Activated T-cell treated with anti-CD3 and anti-CD28 coated beads, Interleukin-2, amount 50 U/mL, for 72 hours (primary cell): ENCODE results near the gene GLRB. TPM values are rescaled to one million over a fixed set of nuclear protein-coding genes. Genes with fewer than 3 reads are reported as not detected.
"Not testable (repeated sequence)": the region's sequence is repeated elsewhere in the genome, so short reads cannot be mapped to it uniquely, and the experiment has no call there.

Experiments used
- ATAC-seq, 2 donors: fragments of 150-1000 bp; cut with Tn5 transposase; replicated peaks in 1 of 2; 2 replicates each; pipeline ENCODE4 v1.10.0; 2021; ENCODE audit warnings: moderate library complexity in 2 of 2, mild to moderate bottlenecking in 1 of 2
- DNase-seq, 2 donors: peaks; one replicate each; pipeline ENCODE4 v3.0.0; 2021 to 2022; ENCODE audit warnings: mixed read lengths in 1 of 2
- H3K27ac Mint-ChIP-seq: one replicate; pipeline ENCODE4 v1.8.0; 2022; ENCODE audit warnings: mild to moderate bottlenecking, moderate library complexity, mixed read lengths
- H3K27me3 Mint-ChIP-seq: one replicate; pipeline ENCODE4 v1.8.0; 2022; ENCODE audit warnings: low read depth, mixed read lengths
- H3K36me3 Mint-ChIP-seq, 2 donors: one replicate each; pipeline ENCODE4 v1.8.0; 2022; ENCODE audit warnings: mixed read lengths in 2 of 2, mild to moderate bottlenecking in 1 of 2; ENCODE audit not compliant: insufficient read depth in 2 of 2
- H3K4me1 Mint-ChIP-seq: one replicate; pipeline ENCODE4 v1.8.0; 2022; ENCODE audit warnings: low read depth, mixed read lengths
- H3K4me3 Mint-ChIP-seq, 2 donors: one replicate each; pipeline ENCODE4 v1.8.0; 2022; ENCODE audit warnings: mild to moderate bottlenecking in 2 of 2, mixed read lengths in 2 of 2, moderate library complexity in 2 of 2
- H3K9me3 Mint-ChIP-seq, 2 donors: one replicate each; pipeline ENCODE4 v1.8.0; 2022; ENCODE audit warnings: mixed read lengths in 2 of 2
- total RNA-seq, 2 donors: library from RNA; stranded (reverse); gene quantifications; one replicate each; pipeline ENCODE4 v1.2.3, GENCODE V29; 2022

The GLRB gene
- total RNA-seq = not detected

- H3K4me1 Mint-ChIP-seq = peaks cover 4% of the 10 kb centered on the region
- DNase-seq (no peak), ATAC-seq (no peak)
- peaks cover 17% of the 10 kb centered on the region for H3K27me3 Mint-ChIP-seq
- H3K36me3 Mint-ChIP-seq = no peaks in the 10 kb centered on the region
- no peak within 1 kb of the TSS for H3K27ac Mint-ChIP-seq
- H3K9me3 Mint-ChIP-seq = peaks cover 3 to 4% of the 10 kb centered on the region in 2 donors
- peak within 1 kb of the TSS in 1 of 2 donors; percentile 50 for H3K4me3 Mint-ChIP-seq
Measured at GRCh38 chr4:157075811-157076577, at the start of gene GLRB. Gene GLRB (plus strand): TSS chr4:157076150. CDS start chr4:157078025, 1,875 bp downstream.

DNA sequence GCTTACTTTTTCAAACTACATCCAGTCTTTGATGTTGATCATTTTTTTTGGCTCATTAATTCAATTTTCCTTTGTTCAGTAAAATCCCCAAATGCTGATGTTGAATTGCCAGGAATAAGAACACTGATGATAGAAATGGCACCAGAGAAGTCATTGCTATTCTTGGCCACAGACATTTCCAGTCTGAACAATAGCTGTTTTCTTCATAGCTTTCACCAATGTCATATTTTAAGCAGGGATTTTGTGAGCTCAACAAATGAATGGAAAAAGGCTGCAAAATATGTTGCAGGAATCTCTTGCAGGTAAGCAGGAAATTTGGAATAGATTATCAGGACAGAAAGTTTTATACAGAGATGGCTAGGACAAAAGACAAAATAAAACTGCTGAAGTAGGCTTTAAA is 40.5 kb upstream of the GLRB start:
- H3K4me3 Mint-ChIP-seq = no peak overlapping the region
- no peaks in the 10 kb centered on the region for H3K36me3 Mint-ChIP-seq
- DNase-seq (no peak), ATAC-seq (no peak)
- no peaks in the 10 kb centered on the region for H3K27me3 Mint-ChIP-seq
- H3K4me1 Mint-ChIP-seq = no peaks in the 10 kb centered on the region
- no peak overlapping the region for H3K27ac Mint-ChIP-seq
- H3K9me3 Mint-ChIP-seq = peaks cover 1 to 5% of the 10 kb centered on the region in 2 donors

DNA sequence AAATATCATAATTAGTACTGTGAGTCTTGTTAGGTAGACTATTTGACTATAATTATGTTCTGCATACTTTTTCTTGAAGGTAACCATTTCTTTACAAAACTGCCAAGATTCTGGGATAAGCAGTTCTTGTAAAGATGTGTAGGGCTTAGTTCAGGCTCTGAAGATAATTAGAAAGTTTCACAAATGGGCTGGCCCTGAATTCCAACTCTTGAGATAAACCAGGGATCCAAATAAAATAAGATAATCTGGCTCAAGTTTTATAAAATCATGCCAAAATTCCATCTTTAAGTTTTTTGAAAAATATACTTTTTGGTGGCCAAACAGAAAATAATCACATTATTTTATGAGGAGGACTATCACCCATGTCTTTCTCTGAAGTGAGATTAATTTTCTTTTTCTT is 35.5 kb upstream of the GLRB start:
- no peaks in the 10 kb centered on the region for H3K4me1 Mint-ChIP-seq
- ATAC-seq (no peak), DNase-seq (no peak)
- H3K9me3 Mint-ChIP-seq = no peaks in the 10 kb centered on the region
- H3K27ac Mint-ChIP-seq = no peak overlapping the region
- no peak overlapping the region for H3K4me3 Mint-ChIP-seq
- no peaks in the 10 kb centered on the region for H3K27me3 Mint-ChIP-seq
- no peaks in the 10 kb centered on the region for H3K36me3 Mint-ChIP-seq

DNA sequence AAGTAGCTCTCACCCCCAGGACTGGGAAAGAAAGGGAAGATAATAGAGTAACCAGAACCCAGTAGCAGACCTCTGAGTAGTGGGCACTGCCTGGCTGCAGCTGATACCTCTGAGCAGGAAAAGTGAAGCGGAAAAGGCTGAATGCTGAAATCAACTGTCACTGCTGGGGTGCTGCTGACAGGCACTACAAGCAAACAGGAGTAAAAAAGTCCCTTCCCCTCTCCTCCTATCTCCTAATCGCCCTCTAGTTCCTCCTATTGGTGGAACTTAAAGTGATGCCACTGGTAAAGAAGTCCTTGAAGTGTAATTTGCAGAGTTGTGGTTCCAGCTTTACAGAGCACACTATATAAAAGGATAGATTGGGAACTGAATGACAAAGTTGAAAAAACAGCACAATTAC is 32.8 kb upstream of the GLRB start:
- H3K4me1 Mint-ChIP-seq = no peaks in the 10 kb centered on the region
- no peak overlapping the region for H3K4me3 Mint-ChIP-seq
- no peaks in the 10 kb centered on the region for H3K27me3 Mint-ChIP-seq
- DNase-seq = no peak
- ATAC-seq = no peak
- H3K36me3 Mint-ChIP-seq = no peaks in the 10 kb centered on the region
- H3K9me3 Mint-ChIP-seq = peaks cover 0 to 2% of the 10 kb centered on the region in 2 donors
- no peak overlapping the region for H3K27ac Mint-ChIP-seq

GRCh38 chr4:157045507-157046127 is 30.3 kb upstream of the GLRB start:
- H3K27me3 Mint-ChIP-seq = no peaks in the 10 kb centered on the region
- no peak overlapping the region for H3K27ac Mint-ChIP-seq
- no peaks in the 10 kb centered on the region for H3K36me3 Mint-ChIP-seq
- DNase-seq (no peak), ATAC-seq (no peak)
- H3K4me1 Mint-ChIP-seq = no peaks in the 10 kb centered on the region
- peaks cover 0 to 2% of the 10 kb centered on the region in 2 donors for H3K9me3 Mint-ChIP-seq
- no peak overlapping the region for H3K4me3 Mint-ChIP-seq

- H3K36me3 Mint-ChIP-seq = no peaks in the 10 kb centered on the region
- H3K4me1 Mint-ChIP-seq = no peaks in the 10 kb centered on the region
- no peaks in the 10 kb centered on the region for H3K27me3 Mint-ChIP-seq
- no peak overlapping the region for H3K4me3 Mint-ChIP-seq
- H3K27ac Mint-ChIP-seq = no peak overlapping the region
- H3K9me3 Mint-ChIP-seq = peaks cover 0 to 2% of the 10 kb centered on the region in 2 donors
- ATAC-seq (no peak), DNase-seq (no peak)
Measured at GRCh38 chr4:157048248-157048647, 27.7 kb upstream of the GLRB start.

DNA sequence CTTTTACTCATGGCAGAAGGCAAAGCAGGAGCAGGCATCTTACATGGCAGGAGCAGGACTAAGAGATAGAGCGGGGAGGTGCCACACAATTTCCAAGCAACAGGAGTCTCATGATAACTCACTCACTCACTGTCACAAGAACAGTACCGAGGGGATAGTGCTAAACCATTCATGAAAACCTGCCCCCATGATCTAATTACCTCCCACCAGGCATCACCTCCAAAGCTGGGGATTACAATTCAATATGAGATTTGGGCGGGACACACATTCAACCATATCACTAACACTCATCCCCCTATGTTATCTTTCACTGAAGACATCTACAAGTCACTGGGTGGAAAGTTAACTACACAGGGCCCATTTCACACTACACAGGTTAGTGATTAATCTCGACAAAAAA is 25.4 kb upstream of the GLRB start:
- H3K27ac Mint-ChIP-seq = no peak overlapping the region
- H3K9me3 Mint-ChIP-seq = peaks cover 0 to 2% of the 10 kb centered on the region in 2 donors
- H3K4me1 Mint-ChIP-seq = no peaks in the 10 kb centered on the region
- DNase-seq (no peak), ATAC-seq (no peak)
- no peaks in the 10 kb centered on the region for H3K27me3 Mint-ChIP-seq
- H3K36me3 Mint-ChIP-seq = no peaks in the 10 kb centered on the region
- no peak overlapping the region for H3K4me3 Mint-ChIP-seq

GRCh38 chr4:157052429-157053040 is 23.4 kb upstream of the GLRB start:
- H3K4me3 Mint-ChIP-seq = no peak overlapping the region
- ATAC-seq (no peak), DNase-seq (no peak)
- H3K27me3 Mint-ChIP-seq = no peaks in the 10 kb centered on the region
- no peak overlapping the region for H3K27ac Mint-ChIP-seq
- no peaks in the 10 kb centered on the region for H3K4me1 Mint-ChIP-seq
- H3K36me3 Mint-ChIP-seq = no peaks in the 10 kb centered on the region
- H3K9me3 Mint-ChIP-seq = no peaks in the 10 kb centered on the region

DNA sequence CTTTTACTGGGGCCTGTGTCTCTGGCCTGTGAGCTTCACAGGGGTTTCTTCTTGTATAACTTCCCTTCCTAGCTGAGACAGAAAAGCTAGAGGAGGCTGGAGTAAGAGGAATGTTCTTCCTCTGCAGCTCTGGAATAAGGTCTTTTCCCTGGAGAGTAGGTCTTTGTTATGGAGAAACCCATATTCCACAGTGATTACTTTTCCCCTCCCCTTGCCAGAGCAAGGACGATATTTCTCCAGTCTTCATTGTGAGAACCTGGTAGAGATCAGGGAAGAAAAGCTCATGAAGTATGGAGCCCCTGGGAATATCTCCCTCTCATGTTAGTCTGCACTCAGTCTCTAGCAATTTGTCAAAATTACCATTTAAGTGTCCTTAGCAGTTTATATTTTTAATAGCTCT is 18.7 kb upstream of the GLRB start:
- ATAC-seq (no peak), DNase-seq (no peak)
- Mint-ChIP-seq H3K36me3 (no peaks in the 10 kb centered on the region), H3K27me3 (no peaks in the 10 kb centered on the region), H3K4me3 (no peak overlapping the region), H3K9me3 (no peaks in the 10 kb centered on the region), H3K27ac (no peak overlapping the region), H3K4me1 (no peaks in the 10 kb centered on the region)

- not testable (repeated sequence) for H3K4me1 Mint-ChIP-seq, H3K9me3 Mint-ChIP-seq, H3K36me3 Mint-ChIP-seq, H3K27me3 Mint-ChIP-seq, H3K27ac Mint-ChIP-seq, DNase-seq, H3K4me3 Mint-ChIP-seq, ATAC-seq
Measured at GRCh38 chr4:157058899-157059298, 17.1 kb upstream of the GLRB start.

DNA sequence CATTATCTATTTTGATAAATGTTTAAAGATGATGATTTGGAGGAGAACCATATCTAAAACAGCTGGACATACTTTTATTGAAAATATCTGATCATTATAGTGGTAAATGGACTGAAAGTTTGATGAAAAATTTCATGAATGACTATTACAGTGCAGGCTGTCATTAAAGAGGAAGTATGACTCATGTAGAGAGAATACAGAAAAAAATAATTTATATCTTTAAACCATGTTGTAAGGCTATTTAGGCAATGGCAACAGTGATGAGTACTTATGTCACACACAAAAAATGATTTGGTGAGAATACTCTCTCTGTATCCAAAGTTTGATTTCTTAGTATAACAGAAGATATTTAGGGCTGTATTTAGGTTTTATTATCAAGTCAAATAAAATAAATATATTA is 3.9 kb upstream of the GLRB start:
- peaks cover 3 to 4% of the 10 kb centered on the region in 2 donors for H3K9me3 Mint-ChIP-seq
- H3K27ac Mint-ChIP-seq = no peak overlapping the region

GRCh38 chr4:157075401-157075800 is 549 bp upstream of the GLRB start:
- Mint-ChIP-seq H3K9me3 (peaks cover 3 to 4% of the 10 kb centered on the region in 2 donors), H3K4me3 (no peak overlapping the region)

More for the DNA sequence above, 3.9 kb upstream of the GLRB start:
- ATAC-seq (no peak), DNase-seq (no peak)
- no peak overlapping the region for H3K4me3 Mint-ChIP-seq
- H3K36me3 Mint-ChIP-seq = no peaks in the 10 kb centered on the region
- H3K4me1 Mint-ChIP-seq = peaks cover 4% of the 10 kb centered on the region
- peaks cover 15% of the 10 kb centered on the region for H3K27me3 Mint-ChIP-seq

DNA sequence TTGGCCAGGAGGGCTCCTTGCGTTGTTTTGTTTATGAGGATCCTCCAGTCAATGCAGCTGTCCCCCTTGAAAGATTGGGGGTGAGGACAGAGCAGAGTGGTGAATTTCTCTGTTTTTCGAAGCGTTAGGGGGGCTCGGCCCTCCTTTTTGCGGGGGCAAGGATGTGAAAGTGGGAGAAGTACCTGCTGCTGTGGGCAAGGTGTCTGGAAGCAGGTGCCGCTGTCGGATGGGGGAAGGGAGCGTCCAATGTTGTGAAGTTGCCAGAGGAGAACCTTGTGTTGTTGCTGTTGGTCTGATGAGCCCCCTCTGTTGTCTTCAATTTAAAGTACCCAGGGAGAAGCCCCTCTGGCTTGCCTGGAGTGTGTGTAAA is 613 bp downstream of the GLRB start:
- Mint-ChIP-seq H3K36me3 (no peaks in the 10 kb centered on the region), H3K9me3 (peaks cover 3 to 4% of the 10 kb centered on the region in 2 donors), H3K4me3 (peak overlapping the region in 1 of 2 donors; percentile 50), H3K27ac (no peak overlapping the region), H3K27me3 (peaks cover 17% of the 10 kb centered on the region), H3K4me1 (peaks cover 4% of the 10 kb centered on the region)
- DNase-seq = no peak
- ATAC-seq = no peak

More at GRCh38 chr4:157075401-157075800, 549 bp upstream of the GLRB start:
- Mint-ChIP-seq H3K27ac (no peak overlapping the region), H3K27me3 (peaks cover 17% of the 10 kb centered on the region), H3K36me3 (no peaks in the 10 kb centered on the region), H3K4me1 (peaks cover 4% of the 10 kb centered on the region)
- DNase-seq (no peak), ATAC-seq (no peak)
